GM21390 (cell line): ENCODE data around the gene SLC17A1.
"Not testable (repeated sequence)": the region's sequence is repeated elsewhere in the genome, so short reads cannot be mapped to it uniquely, and the experiment has no call there.

ENCODE experiments used
- ATAC-seq: cut with Tn5 transposase; IDR thresholded peaks from one replicate; pipeline ENCODE4 v1.9.1; 2021; ENCODE audit not compliant: unreplicated experiment

The SLC17A1 gene

GRCh38 chr6:25757936-25758642 is 73.8 kb downstream of the SLC17A1 start:
- ATAC-seq = no peak

GRCh38 chr6:25756382-25757363 is 75.2 kb downstream of the SLC17A1 start:
- ATAC-seq = no peak

GRCh38 chr6:25755483-25755882 is 76.4 kb downstream of the SLC17A1 start:
- ATAC-seq = no peak

GRCh38 chr6:25754535-25754934 is 77.3 kb downstream of the SLC17A1 start, which contains the start of gene SLC17A4:
SLC17A4 (plus strand) TSS chr6:25754742; CDS start chr6:25761963, 7,221 bp downstream.
- ATAC-seq = no peak

- no peak for ATAC-seq
Observed at GRCh38 chr6:25753079-25753478, 78.8 kb downstream of the SLC17A1 start.

- no peak for ATAC-seq
Observed at GRCh38 chr6:25750906-25751305, 80.9 kb downstream of the SLC17A1 start.

- ATAC-seq = no peak
Observed at GRCh38 chr6:25749837-25750236, 82.0 kb downstream of the SLC17A1 start.

GRCh38 chr6:25748601-25749517 is 83.0 kb downstream of the SLC17A1 start:
- not testable (repeated sequence) for ATAC-seq

GRCh38 chr6:25748049-25748448 is 83.8 kb downstream of the SLC17A1 start:
- ATAC-seq = no peak

GRCh38 chr6:25747477-25747876 is 84.4 kb downstream of the SLC17A1 start:
- no peak for ATAC-seq

- ATAC-seq = no peak
Observed at GRCh38 chr6:25746968-25747367, 84.9 kb downstream of the SLC17A1 start.

GRCh38 chr6:25745836-25746235 is 86.0 kb downstream of the SLC17A1 start:
- no peak for ATAC-seq

- ATAC-seq = no peak
Observed at GRCh38 chr6:25743868-25744267, 88.0 kb downstream of the SLC17A1 start.

- ATAC-seq = no peak
Observed at GRCh38 chr6:25735261-25735660, 96.6 kb downstream of the SLC17A1 start.
